ENCODE measurements around the gene CLEC18A. TPM values are rescaled to one million over a fixed set of nuclear protein-coding genes. Genes with fewer than 3 reads are reported as not detected.

Gene CLEC18A
- total RNA-seq, 1 experiment from 2014 or later = 1.6 TPM

GRCh38 chr16:69930117-69930776 is 20.9 kb upstream of the CLEC18A start:
- no peaks in the 10 kb centered on the region; the same call in 1 of the 2 replicates for H3K27me3 Mint-ChIP-seq (ENCODE audit: low read depth)
- no peak overlapping the region for H2BK20ac ChIP-seq (ENCODE audit: low read depth, low read length, poor library complexity, severe bottlenecking)
- peak; percentile 81 for TF ChIP-seq CTCF (conservative IDR thresholded peaks at IDR 0.05)
- H2BK15ac ChIP-seq (ENCODE audit: low read depth, low read length) = no peak overlapping the region
- H3K23ac ChIP-seq (ENCODE audit: insufficient read length, low read depth, low read length) = no peak overlapping the region
- H3K18ac ChIP-seq (ENCODE audit: insufficient read length, low read depth, low read length) = no peak overlapping the region
- H2BK12ac ChIP-seq (ENCODE audit: insufficient read length, low read depth, low read length) = no peak overlapping the region
- no peak overlapping the region for H2AFZ ChIP-seq (ENCODE audit: low read length)
- peak; percentile 79 for DNase-seq
- H2BK120ac ChIP-seq (ENCODE audit: low read depth, low read length, poor library complexity, severe bottlenecking) = no peak overlapping the region
- no peaks in the 10 kb centered on the region for H3K27me3 ChIP-seq (ENCODE audit: insufficient read depth, low read length)
- no peak overlapping the region for H3K4ac ChIP-seq (ENCODE audit: low read depth, low read length)
- H3K27ac Mint-ChIP-seq = no peak overlapping the region
- no peaks in the 10 kb centered on the region for H3K79me1 ChIP-seq (ENCODE audit: insufficient read depth, low read depth, low read length, poor library complexity, severe bottlenecking)
- H4K20me1 ChIP-seq (ENCODE audit: control insufficient read depth, insufficient read depth, insufficient read length) = no peaks in the 10 kb centered on the region
- H3K36me3 Mint-ChIP-seq (ENCODE audit: insufficient read depth in 1 of 3, low read depth in 3 of 3) = peaks cover 3 to 47% (median 12%) of the 10 kb centered on the region in 3 experiments; a peak in 6 of 7 replicates
- H3K4me1 ChIP-seq (ENCODE audit: insufficient read depth, low read length) = no peaks in the 10 kb centered on the region
- no peaks in the 10 kb centered on the region for H3K9me3 Mint-ChIP-seq
- H3K56ac ChIP-seq (ENCODE audit: insufficient read length, low read depth, low read length) = no peak overlapping the region
- no peak overlapping the region for H2AK5ac ChIP-seq (ENCODE audit: insufficient read length, low read length)
- H3K9me3 ChIP-seq (ENCODE audit: control insufficient read depth, low read depth, low read length) = no peaks in the 10 kb centered on the region
- H3K27ac ChIP-seq (ENCODE audit: insufficient read length, low read depth, low read length) = no peak overlapping the region
- H3K4me2 ChIP-seq (ENCODE audit: insufficient read depth, insufficient read length, low read length) = no peak overlapping the region
- no peak overlapping the region for H3K4me3 Mint-ChIP-seq
- H3K79me2 ChIP-seq (ENCODE audit: insufficient read depth, low read length) = no peaks in the 10 kb centered on the region
- H3K14ac ChIP-seq (ENCODE audit: insufficient read depth, low read length) = no peak overlapping the region
- WGBS (ENCODE audit: extremely low coverage, insufficient read length, low lambda C conversion rate) = no CpG with 5 or more reads among the region's 12 CpGs
- H4K5ac ChIP-seq (ENCODE audit: insufficient read length, low read depth, low read length) = no peak overlapping the region
- H4K8ac ChIP-seq (replicated peaks; ENCODE audit: insufficient read length, low read depth, low read length) = no peak overlapping the region
- H3T11ph ChIP-seq (ENCODE audit: low read length) = no peak overlapping the region
- H3K9ac ChIP-seq (ENCODE audit: extremely low read depth, insufficient read length, low read length) = no peak overlapping the region
- no peak overlapping the region for H4K91ac ChIP-seq (ENCODE audit: insufficient read length, low read depth, low read length)
- no peaks in the 10 kb centered on the region for H3K23me2 ChIP-seq (ENCODE audit: insufficient read length, low read depth, low read length, poor library complexity, severe bottlenecking)
- no peak overlapping the region for H2BK5ac ChIP-seq (ENCODE audit: insufficient read length, low read length)
- H3K4me1 Mint-ChIP-seq = peaks cover 13 to 22% of the 10 kb centered on the region in 2 experiments
